Astrocyte (in vitro differentiated cells and primary cell): ENCODE data around the gene TMEM178B. TPM values are rescaled to one million over a fixed set of nuclear protein-coding genes. Genes with fewer than 3 reads are reported as not detected.
A peak's percentile ranks its signal among the peaks of the same experiment; 100 is the strongest.

Experiments used
- DNase-seq: peaks from one replicate; pipeline ENCODE4 v3.0.0-alpha.2; 2010; ENCODE audit warnings: low read depth
- FAIRE-seq: peaks from 2 replicates; lab custom pipeline; 2011; peaks lifted over from hg19 to GRCh38; lab: Jason Lieb, UNC
- H2AFZ ChIP-seq: 2 replicates; pipeline ENCODE4 v1.6.0; 2012; ENCODE audit warnings: low read depth, low read length, inconsistent platforms
- H3K27ac ChIP-seq: 2 replicates; pipeline ENCODE4 v1.5.1; 2011; ENCODE audit warnings: low read depth, low read length, inconsistent platforms
- H3K27me3 ChIP-seq: 2 replicates; pipeline ENCODE4 v1.6.0; 2011; ENCODE audit warnings: low read length, inconsistent platforms; ENCODE audit not compliant: insufficient read depth
- H3K36me3 ChIP-seq: 2 replicates; pipeline ENCODE4 v1.5.1; 2011; ENCODE audit warnings: low read length, inconsistent platforms; ENCODE audit not compliant: insufficient read depth
- H3K4me1 ChIP-seq: 2 replicates; pipeline ENCODE4 v1.5.1; 2011; ENCODE audit warnings: low read length, inconsistent platforms; ENCODE audit not compliant: insufficient read depth
- H3K4me2 ChIP-seq: 2 replicates; pipeline ENCODE4 v1.6.0; 2012; ENCODE audit warnings: low read length, inconsistent platforms
- H3K4me3 ChIP-seq: 2 replicates; pipeline ENCODE4 v1.5.1; 2011; ENCODE audit warnings: low read depth, mild to moderate bottlenecking, low read length, inconsistent platforms; ENCODE audit not compliant: insufficient read depth
- H3K79me2 ChIP-seq: 2 replicates; pipeline ENCODE4 v1.6.0; 2012; ENCODE audit warnings: mild to moderate bottlenecking, low read length, inconsistent platforms; ENCODE audit not compliant: insufficient read depth
- H3K9ac ChIP-seq: 2 replicates; pipeline ENCODE4 v1.6.0; 2012; ENCODE audit warnings: mild to moderate bottlenecking, low read length, inconsistent platforms
- H3K9me3 ChIP-seq: 2 replicates; pipeline ENCODE4 v1.5.1; 2012; ENCODE audit warnings: low read depth, mild to moderate bottlenecking, low read length, inconsistent platforms; ENCODE audit not compliant: insufficient read depth
- H4K20me1 ChIP-seq: 2 replicates; pipeline ENCODE4 v1.6.0; 2012; ENCODE audit warnings: low read length, inconsistent platforms; ENCODE audit not compliant: insufficient read depth
- H3K27ac Mint-ChIP-seq: one replicate; pipeline ENCODE4 v1.8.0; 2021; ENCODE audit warnings: mild to moderate bottlenecking, mixed read lengths; ENCODE audit not compliant: unreplicated experiment
- H3K27me3 Mint-ChIP-seq: one replicate; pipeline ENCODE4 v1.8.0; 2021; ENCODE audit warnings: low read depth, mixed read lengths; ENCODE audit not compliant: unreplicated experiment
- H3K36me3 Mint-ChIP-seq: one replicate; pipeline ENCODE4 v1.8.0; 2021; ENCODE audit warnings: low read depth, mixed read lengths; ENCODE audit not compliant: unreplicated experiment
- H3K4me1 Mint-ChIP-seq: one replicate; pipeline ENCODE4 v1.8.0; 2021; ENCODE audit warnings: low read depth, mixed read lengths; ENCODE audit not compliant: unreplicated experiment
- H3K4me3 Mint-ChIP-seq: one replicate; pipeline ENCODE4 v1.8.0; 2021; ENCODE audit warnings: mild to moderate bottlenecking, moderate library complexity, mixed read lengths; ENCODE audit not compliant: unreplicated experiment
- H3K9me3 Mint-ChIP-seq: one replicate; pipeline ENCODE4 v1.8.0; 2021; ENCODE audit warnings: mild to moderate bottlenecking, mixed read lengths; ENCODE audit not compliant: unreplicated experiment
- EZH2 ChIP-seq: IDR thresholded peaks from 2 replicates; pipeline ENCODE4 v1.6.1; 2012; ENCODE audit warnings: mild to moderate bottlenecking, low read length, inconsistent platforms; ENCODE audit not compliant: insufficient read depth
- total RNA-seq: library from RNA; stranded (reverse); gene quantifications from 2 replicates; pipeline ENCODE4 v1.2.1, GENCODE V29; 2021
- TF ChIP-seq, protein P1 (sequence below): IDR thresholded peaks from 2 replicates; pipeline ENCODE4 v1.5.1; 2011; ENCODE audit warnings: low read depth, mild to moderate bottlenecking, inconsistent platforms, low read length, moderate library complexity; ENCODE audit not compliant: insufficient read depth

The TMEM178B gene
- total RNA-seq, 1 donor from 2014 or later: 3.9 TPM

GRCh38 chr7:141228482-141228881 lies 154.6 kb downstream of the TMEM178B start:
- no peaks in the 10 kb centered on the region for H4K20me1 ChIP-seq
- H3K36me3 Mint-ChIP-seq: no peaks in the 10 kb centered on the region

DNA sequence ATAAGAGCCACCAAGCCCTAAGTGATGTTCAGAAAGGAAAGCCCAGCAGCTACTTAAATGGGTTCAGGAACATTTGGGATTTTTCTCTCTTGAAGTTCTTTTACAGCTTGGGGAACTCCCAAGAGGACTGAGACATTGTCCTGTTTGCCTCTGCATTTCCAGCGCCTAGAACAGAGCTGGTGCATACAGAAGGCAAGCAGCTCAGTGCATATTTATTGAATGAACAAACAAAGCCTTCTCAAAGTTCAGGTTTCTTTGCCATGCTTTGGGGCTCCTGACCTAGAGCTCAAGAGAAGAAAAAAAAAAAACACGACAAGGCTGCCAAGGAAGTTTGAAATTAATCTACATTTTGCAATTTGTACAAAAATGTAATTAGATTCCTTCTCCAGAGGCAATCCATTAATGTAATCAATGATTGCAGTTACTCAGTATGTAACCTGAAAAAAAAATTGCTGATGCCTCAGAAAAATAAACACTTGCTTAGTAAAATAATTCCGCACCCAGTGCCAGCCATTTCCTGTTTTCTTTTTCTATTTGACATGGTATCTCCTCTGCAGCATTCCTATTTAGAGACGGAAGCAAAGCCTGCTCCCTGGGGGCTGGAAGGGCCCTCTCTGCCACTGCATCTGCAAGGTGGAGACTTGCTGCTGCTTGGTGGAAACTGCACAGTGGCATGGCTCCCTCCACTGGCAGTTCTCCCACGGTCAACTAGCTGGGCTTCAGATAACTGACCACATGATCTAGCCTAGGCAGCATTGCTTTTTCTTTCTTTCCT lies 157.3 kb downstream of the TMEM178B start:
- no peak overlapping the region for H3K4me3 Mint-ChIP-seq
- Histone ChIP-seq H3K27me3 (no peaks in the 10 kb centered on the region), H3K9ac (no peak overlapping the region), H3K4me1 (no peaks in the 10 kb centered on the region), H3K27ac (no peak overlapping the region), H4K20me1 (no peaks in the 10 kb centered on the region), H3K9me3 (no peaks in the 10 kb centered on the region), H3K36me3 (no peaks in the 10 kb centered on the region), H3K79me2 (no peaks in the 10 kb centered on the region), H2AFZ (no peak overlapping the region), H3K4me3 (no peak overlapping the region), H3K4me2 (no peak overlapping the region)
- H3K27ac Mint-ChIP-seq: no peak overlapping the region
- peaks cover under 1% of the 10 kb centered on the region for H3K9me3 Mint-ChIP-seq
- TF ChIP-seq, protein P1, sequence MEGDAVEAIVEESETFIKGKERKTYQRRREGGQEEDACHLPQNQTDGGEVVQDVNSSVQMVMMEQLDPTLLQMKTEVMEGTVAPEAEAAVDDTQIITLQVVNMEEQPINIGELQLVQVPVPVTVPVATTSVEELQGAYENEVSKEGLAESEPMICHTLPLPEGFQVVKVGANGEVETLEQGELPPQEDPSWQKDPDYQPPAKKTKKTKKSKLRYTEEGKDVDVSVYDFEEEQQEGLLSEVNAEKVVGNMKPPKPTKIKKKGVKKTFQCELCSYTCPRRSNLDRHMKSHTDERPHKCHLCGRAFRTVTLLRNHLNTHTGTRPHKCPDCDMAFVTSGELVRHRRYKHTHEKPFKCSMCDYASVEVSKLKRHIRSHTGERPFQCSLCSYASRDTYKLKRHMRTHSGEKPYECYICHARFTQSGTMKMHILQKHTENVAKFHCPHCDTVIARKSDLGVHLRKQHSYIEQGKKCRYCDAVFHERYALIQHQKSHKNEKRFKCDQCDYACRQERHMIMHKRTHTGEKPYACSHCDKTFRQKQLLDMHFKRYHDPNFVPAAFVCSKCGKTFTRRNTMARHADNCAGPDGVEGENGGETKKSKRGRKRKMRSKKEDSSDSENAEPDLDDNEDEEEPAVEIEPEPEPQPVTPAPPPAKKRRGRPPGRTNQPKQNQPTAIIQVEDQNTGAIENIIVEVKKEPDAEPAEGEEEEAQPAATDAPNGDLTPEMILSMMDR: peak; percentile 33
- TF ChIP-seq EZH2: no peak
- H3K27me3 Mint-ChIP-seq: no peaks in the 10 kb centered on the region
- DNase-seq: peak; percentile 26
- no peak for FAIRE-seq
- no peaks in the 10 kb centered on the region for H3K36me3 Mint-ChIP-seq
- no peaks in the 10 kb centered on the region for H3K4me1 Mint-ChIP-seq

More at GRCh38 chr7:141228482-141228881, 154.6 kb downstream of the TMEM178B start:
- no peak for DNase-seq
- H3K4me3 Mint-ChIP-seq: no peak overlapping the region
- no peaks in the 10 kb centered on the region for H3K9me3 ChIP-seq
- no peak overlapping the region for H3K4me3 ChIP-seq
- H3K4me1 ChIP-seq: no peaks in the 10 kb centered on the region
- H3K9ac ChIP-seq: no peak overlapping the region
- H3K4me1 Mint-ChIP-seq: no peaks in the 10 kb centered on the region
- H3K4me2 ChIP-seq: no peak overlapping the region
- H3K9me3 Mint-ChIP-seq: peaks cover 1% of the 10 kb centered on the region
- no peak for FAIRE-seq
- no peak overlapping the region for H3K27ac ChIP-seq
- H3K27me3 Mint-ChIP-seq: peaks cover 3% of the 10 kb centered on the region
- no peaks in the 10 kb centered on the region for H3K27me3 ChIP-seq
- TF ChIP-seq, protein P1: no peak
- TF ChIP-seq EZH2: no peak
- no peaks in the 10 kb centered on the region for H3K79me2 ChIP-seq
- no peaks in the 10 kb centered on the region for H3K36me3 ChIP-seq
- no peak overlapping the region for H3K27ac Mint-ChIP-seq
- H2AFZ ChIP-seq: no peak overlapping the region
